ENCODE data around the gene TNNI3K.

Gene TNNI3K

DNA sequence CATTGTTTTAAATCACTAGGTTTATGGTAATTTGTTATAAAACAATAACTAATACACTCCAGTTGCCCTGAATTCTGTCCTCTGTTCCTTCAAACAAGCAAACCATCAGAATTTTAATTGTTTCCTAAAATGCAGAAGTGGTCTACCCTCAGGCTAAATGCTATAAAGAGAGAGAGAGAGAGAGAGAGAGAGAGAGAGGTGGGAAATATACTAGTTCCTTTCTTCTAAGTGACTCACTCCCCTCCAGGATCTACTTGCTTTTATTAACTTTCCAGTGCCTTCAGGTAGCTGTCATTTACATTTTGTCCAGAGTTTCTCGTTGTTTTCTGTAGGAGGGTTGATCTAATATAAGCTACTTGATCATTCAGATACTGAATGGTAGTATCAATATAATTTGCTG is 250.8 kb downstream of the TNNI3K start:
- no peaks in the 10 kb centered on the region for H3K79me2 ChIP-seq (ENCODE audit: insufficient read depth, low read length)
- H3K36me3 ChIP-seq (ENCODE audit: insufficient read depth, low read length), result no peaks in the 10 kb centered on the region
- TF ChIP-seq, protein P1, sequence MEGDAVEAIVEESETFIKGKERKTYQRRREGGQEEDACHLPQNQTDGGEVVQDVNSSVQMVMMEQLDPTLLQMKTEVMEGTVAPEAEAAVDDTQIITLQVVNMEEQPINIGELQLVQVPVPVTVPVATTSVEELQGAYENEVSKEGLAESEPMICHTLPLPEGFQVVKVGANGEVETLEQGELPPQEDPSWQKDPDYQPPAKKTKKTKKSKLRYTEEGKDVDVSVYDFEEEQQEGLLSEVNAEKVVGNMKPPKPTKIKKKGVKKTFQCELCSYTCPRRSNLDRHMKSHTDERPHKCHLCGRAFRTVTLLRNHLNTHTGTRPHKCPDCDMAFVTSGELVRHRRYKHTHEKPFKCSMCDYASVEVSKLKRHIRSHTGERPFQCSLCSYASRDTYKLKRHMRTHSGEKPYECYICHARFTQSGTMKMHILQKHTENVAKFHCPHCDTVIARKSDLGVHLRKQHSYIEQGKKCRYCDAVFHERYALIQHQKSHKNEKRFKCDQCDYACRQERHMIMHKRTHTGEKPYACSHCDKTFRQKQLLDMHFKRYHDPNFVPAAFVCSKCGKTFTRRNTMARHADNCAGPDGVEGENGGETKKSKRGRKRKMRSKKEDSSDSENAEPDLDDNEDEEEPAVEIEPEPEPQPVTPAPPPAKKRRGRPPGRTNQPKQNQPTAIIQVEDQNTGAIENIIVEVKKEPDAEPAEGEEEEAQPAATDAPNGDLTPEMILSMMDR (IDR thresholded peaks at IDR 0.05; ENCODE audit: low read length), result no peak
- no peak for TF ChIP-seq EZH2 (IDR thresholded peaks at IDR 0.05; ENCODE audit: borderline replicate concordance, low read length)
- H3K27me3 ChIP-seq (ENCODE audit: insufficient read depth, low read length), result no peaks in the 10 kb centered on the region
- no peaks in the 10 kb centered on the region for H3F3A ChIP-seq (ENCODE audit: insufficient read depth, low read length)
- no peaks in the 10 kb centered on the region for H3K9me2 ChIP-seq (ENCODE audit: low read depth, low read length)
- H3K9ac ChIP-seq (ENCODE audit: low read length), result no peak overlapping the region
- H4K20me1 ChIP-seq (ENCODE audit: insufficient read depth, low read length), result no peaks in the 10 kb centered on the region
- H3K27ac ChIP-seq (ENCODE audit: low read depth, low read length, poor library complexity, severe bottlenecking), result no peak overlapping the region
- H2AFZ ChIP-seq (ENCODE audit: low read length), result no peak overlapping the region
- H3K9me3 ChIP-seq (ENCODE audit: low read length), result no peaks in the 10 kb centered on the region
- H3K4me1 ChIP-seq (ENCODE audit: insufficient read depth, low read length, severe bottlenecking), result no peaks in the 10 kb centered on the region
- no peak overlapping the region for H3K4me3 ChIP-seq (ENCODE audit: low read depth, low read length, poor library complexity, severe bottlenecking)
- no peak overlapping the region for H3K4me2 ChIP-seq (ENCODE audit: low read length)

DNA sequence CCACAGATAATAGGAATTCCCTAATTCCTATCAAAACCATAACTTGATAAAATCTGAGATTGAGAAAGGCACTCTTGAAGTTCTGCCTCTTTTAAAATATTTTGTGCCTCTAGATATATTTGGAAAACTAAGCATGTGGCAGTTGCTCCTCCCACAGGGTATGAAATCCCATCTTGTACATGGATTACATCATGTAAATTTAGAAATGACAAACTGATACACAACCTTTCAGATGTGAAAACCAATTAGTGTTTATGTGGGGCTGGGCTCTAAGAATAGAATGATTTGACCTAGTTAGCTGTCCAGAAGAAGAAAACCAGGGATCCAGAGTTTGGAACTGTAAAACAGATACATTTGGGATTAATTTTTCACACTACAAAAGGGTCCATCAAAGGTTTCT is 261.5 kb downstream of the TNNI3K start:
- Histone ChIP-seq H3K36me3 (ENCODE audit: insufficient read depth, low read length) (no peaks in the 10 kb centered on the region), H3K9ac (ENCODE audit: low read length) (no peak overlapping the region), H4K20me1 (ENCODE audit: insufficient read depth, low read length) (no peaks in the 10 kb centered on the region), H3K4me1 (ENCODE audit: insufficient read depth, low read length, severe bottlenecking) (no peaks in the 10 kb centered on the region), H3K79me2 (ENCODE audit: insufficient read depth, low read length) (no peaks in the 10 kb centered on the region), H3F3A (ENCODE audit: insufficient read depth, low read length) (no peaks in the 10 kb centered on the region), H3K9me3 (ENCODE audit: low read length) (no peaks in the 10 kb centered on the region), H3K4me3 (ENCODE audit: low read depth, low read length, poor library complexity, severe bottlenecking) (no peak overlapping the region), H3K27me3 (ENCODE audit: insufficient read depth, low read length) (no peaks in the 10 kb centered on the region), H3K27ac (ENCODE audit: low read depth, low read length, poor library complexity, severe bottlenecking) (no peak overlapping the region), H2AFZ (ENCODE audit: low read length) (no peak overlapping the region), H3K9me2 (ENCODE audit: low read depth, low read length) (no peaks in the 10 kb centered on the region), H3K4me2 (ENCODE audit: low read length) (no peak overlapping the region)
- TF ChIP-seq, protein P1 (IDR thresholded peaks at IDR 0.05; ENCODE audit: low read length), result no peak
- TF ChIP-seq EZH2 (IDR thresholded peaks at IDR 0.05; ENCODE audit: borderline replicate concordance, low read length), result no peak

DNA sequence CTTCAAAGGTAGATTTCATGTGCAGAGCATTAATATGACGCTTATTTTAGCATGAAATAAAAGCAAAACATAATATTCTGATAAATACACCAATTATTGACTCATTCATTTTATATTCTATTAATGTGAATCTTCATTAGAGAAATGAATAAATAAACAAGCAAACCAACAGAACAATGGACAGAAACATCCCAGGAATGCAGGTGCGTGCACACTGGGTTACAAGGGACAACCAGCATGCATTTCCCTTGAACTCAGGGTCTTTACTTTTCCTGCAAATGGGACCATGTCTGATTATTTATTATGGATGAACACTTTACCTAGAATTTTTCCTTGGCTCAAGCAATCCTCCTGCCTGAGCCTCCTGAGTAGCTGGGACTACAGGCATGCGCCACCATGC is 263.7 kb downstream of the TNNI3K start:
- Histone ChIP-seq H3K4me2 (ENCODE audit: low read length) (no peak overlapping the region), H3K9me3 (ENCODE audit: low read length) (no peaks in the 10 kb centered on the region), H3K4me1 (ENCODE audit: insufficient read depth, low read length, severe bottlenecking) (no peaks in the 10 kb centered on the region), H3K9me2 (ENCODE audit: low read depth, low read length) (no peaks in the 10 kb centered on the region), H3K79me2 (ENCODE audit: insufficient read depth, low read length) (no peaks in the 10 kb centered on the region), H3K4me3 (ENCODE audit: low read depth, low read length, poor library complexity, severe bottlenecking) (no peak overlapping the region), H2AFZ (ENCODE audit: low read length) (no peak overlapping the region), H3K9ac (ENCODE audit: low read length) (no peak overlapping the region), H3K27ac (ENCODE audit: low read depth, low read length, poor library complexity, severe bottlenecking) (no peak overlapping the region), H4K20me1 (ENCODE audit: insufficient read depth, low read length) (no peaks in the 10 kb centered on the region), H3K36me3 (ENCODE audit: insufficient read depth, low read length) (no peaks in the 10 kb centered on the region), H3K27me3 (ENCODE audit: insufficient read depth, low read length) (no peaks in the 10 kb centered on the region), H3F3A (ENCODE audit: insufficient read depth, low read length) (no peaks in the 10 kb centered on the region)
- TF ChIP-seq, protein P1 (IDR thresholded peaks at IDR 0.05; ENCODE audit: low read length), result no peak
- TF ChIP-seq EZH2 (IDR thresholded peaks at IDR 0.05; ENCODE audit: borderline replicate concordance, low read length), result no peak

All from OCI-LY1 (cell line).